ENCODE data around the gene SUPT3H. TPM values are rescaled to one million over a fixed set of nuclear protein-coding genes. Genes with fewer than 3 reads are reported as not detected.
A peak's percentile ranks its signal among the peaks of the same experiment; 100 is the strongest.

SUPT3H gene
- total RNA-seq, 1 donor = 4.7 TPM

- Histone ChIP-seq H3K4me2 (ENCODE audit: insufficient read depth, low read length) (no peak overlapping the region), H3K27ac (ENCODE audit: low read depth, low read length) (no peak overlapping the region), H3K79me2 (ENCODE audit: insufficient read depth, low read length) (no peaks in the 10 kb centered on the region), H3K4me3 (ENCODE audit: insufficient read depth, low read length) (no peak overlapping the region), H3K9me3 (ENCODE audit: low read depth, low read length) (no peaks in the 10 kb centered on the region), H3K27me3 (ENCODE audit: insufficient read depth, low read length) (no peaks in the 10 kb centered on the region), H4K20me1 (ENCODE audit: insufficient read depth, low read length) (no peaks in the 10 kb centered on the region), H3K36me3 (ENCODE audit: insufficient read depth, low read length) (no peaks in the 10 kb centered on the region), H2AFZ (ENCODE audit: low read length) (no peak overlapping the region), H3K4me1 (ENCODE audit: insufficient read depth, low read length) (no peaks in the 10 kb centered on the region)
- no peak for TF ChIP-seq CTCF (IDR thresholded peaks at IDR 0.05; ENCODE audit: extremely low read depth, low read depth, low read length)
- no peak for DNase-seq (ENCODE audit: insufficient read length, low spot score, missing footprints)
These were observed 368.2 kb downstream of the SUPT3H start for GRCh38 chr6:45009576-45009975.

- no peak for DNase-seq (ENCODE audit: insufficient read length, low spot score, missing footprints)
- Histone ChIP-seq H4K20me1 (ENCODE audit: insufficient read depth, low read length) (no peaks in the 10 kb centered on the region), H3K27ac (ENCODE audit: low read depth, low read length) (no peak overlapping the region), H3K27me3 (ENCODE audit: insufficient read depth, low read length) (no peaks in the 10 kb centered on the region), H2AFZ (ENCODE audit: low read length) (no peak overlapping the region), H3K4me2 (ENCODE audit: insufficient read depth, low read length) (no peak overlapping the region), H3K9me3 (ENCODE audit: low read depth, low read length) (no peaks in the 10 kb centered on the region), H3K36me3 (ENCODE audit: insufficient read depth, low read length) (no peaks in the 10 kb centered on the region), H3K4me1 (ENCODE audit: insufficient read depth, low read length) (no peaks in the 10 kb centered on the region), H3K4me3 (ENCODE audit: insufficient read depth, low read length) (no peak overlapping the region), H3K79me2 (ENCODE audit: insufficient read depth, low read length) (no peaks in the 10 kb centered on the region)
- no peak for TF ChIP-seq CTCF (IDR thresholded peaks at IDR 0.05; ENCODE audit: extremely low read depth, low read depth, low read length)
These were observed 370.8 kb downstream of the SUPT3H start for GRCh38 chr6:45006893-45007292.

GRCh38 chr6:45003961-45004360, 373.8 kb downstream of the SUPT3H start:
- Histone ChIP-seq H3K4me1 (ENCODE audit: insufficient read depth, low read length) (no peaks in the 10 kb centered on the region), H2AFZ (ENCODE audit: low read length) (no peak overlapping the region), H3K79me2 (ENCODE audit: insufficient read depth, low read length) (no peaks in the 10 kb centered on the region), H3K27ac (ENCODE audit: low read depth, low read length) (no peak overlapping the region), H4K20me1 (ENCODE audit: insufficient read depth, low read length) (no peaks in the 10 kb centered on the region), H3K27me3 (ENCODE audit: insufficient read depth, low read length) (no peaks in the 10 kb centered on the region), H3K36me3 (ENCODE audit: insufficient read depth, low read length) (no peaks in the 10 kb centered on the region), H3K9me3 (ENCODE audit: low read depth, low read length) (no peaks in the 10 kb centered on the region), H3K4me3 (ENCODE audit: insufficient read depth, low read length) (no peak overlapping the region), H3K4me2 (ENCODE audit: insufficient read depth, low read length) (no peak overlapping the region)
- TF ChIP-seq CTCF (IDR thresholded peaks at IDR 0.05; ENCODE audit: extremely low read depth, low read depth, low read length) = no peak
- no peak for DNase-seq (ENCODE audit: insufficient read length, low spot score, missing footprints)

GRCh38 chr6:45003387-45003786, 374.3 kb downstream of the SUPT3H start:
- Histone ChIP-seq H3K4me3 (ENCODE audit: insufficient read depth, low read length) (no peak overlapping the region), H3K27ac (ENCODE audit: low read depth, low read length) (no peak overlapping the region), H2AFZ (ENCODE audit: low read length) (no peak overlapping the region), H3K27me3 (ENCODE audit: insufficient read depth, low read length) (no peaks in the 10 kb centered on the region), H3K79me2 (ENCODE audit: insufficient read depth, low read length) (no peaks in the 10 kb centered on the region), H3K36me3 (ENCODE audit: insufficient read depth, low read length) (no peaks in the 10 kb centered on the region), H3K4me2 (ENCODE audit: insufficient read depth, low read length) (no peak overlapping the region), H3K4me1 (ENCODE audit: insufficient read depth, low read length) (no peaks in the 10 kb centered on the region), H4K20me1 (ENCODE audit: insufficient read depth, low read length) (no peaks in the 10 kb centered on the region), H3K9me3 (ENCODE audit: low read depth, low read length) (no peaks in the 10 kb centered on the region)
- peak; percentile 17 for DNase-seq (ENCODE audit: insufficient read length, low spot score, missing footprints)
- no peak for TF ChIP-seq CTCF (IDR thresholded peaks at IDR 0.05; ENCODE audit: extremely low read depth, low read depth, low read length)

Measured in osteoblast (primary cell).